Raji (cell line): ENCODE results near the gene CACNA1I.

ENCODE experiments used
- POLR2A ChIP-seq: IDR thresholded peaks from 2 replicates; pipeline ENCODE4 v1.6.1; 2011; ENCODE audit warnings: low read depth, low read length, control low read depth; ENCODE audit not compliant: insufficient read depth

CACNA1I gene

DNA sequence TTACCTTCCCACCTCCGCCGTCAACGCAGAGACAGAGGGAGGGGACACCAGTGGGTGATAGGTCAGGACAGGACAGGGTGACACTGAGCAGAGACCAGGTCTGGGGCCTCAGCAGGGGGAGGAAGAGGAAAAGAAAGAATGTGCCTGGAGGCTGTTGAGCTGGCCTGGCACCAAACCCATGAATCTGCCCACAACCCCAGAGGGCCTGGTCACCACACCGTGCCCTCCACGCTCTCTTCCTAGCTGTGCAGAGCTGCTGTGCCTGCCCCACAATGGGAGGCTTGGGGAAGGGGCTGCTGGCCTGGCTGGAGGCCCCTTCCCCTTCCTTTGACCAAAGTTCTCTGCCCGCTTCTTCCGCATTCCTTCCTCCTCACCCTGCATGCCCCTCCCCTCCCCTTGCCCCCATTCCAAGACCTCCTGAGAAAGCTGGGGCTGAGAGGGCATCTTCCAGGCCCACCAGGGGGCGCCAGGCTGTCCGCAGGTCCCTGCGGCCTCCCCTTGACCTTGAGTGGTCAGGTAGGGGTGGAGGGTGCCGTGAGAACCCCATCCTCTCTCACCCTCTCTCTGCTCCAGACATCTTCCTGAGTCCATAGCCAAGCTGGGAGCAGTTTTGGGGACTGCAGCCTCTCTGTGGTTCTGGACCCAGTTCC, 11.0 kb upstream of the CACNA1I start:
- no peak for TF ChIP-seq POLR2A

DNA sequence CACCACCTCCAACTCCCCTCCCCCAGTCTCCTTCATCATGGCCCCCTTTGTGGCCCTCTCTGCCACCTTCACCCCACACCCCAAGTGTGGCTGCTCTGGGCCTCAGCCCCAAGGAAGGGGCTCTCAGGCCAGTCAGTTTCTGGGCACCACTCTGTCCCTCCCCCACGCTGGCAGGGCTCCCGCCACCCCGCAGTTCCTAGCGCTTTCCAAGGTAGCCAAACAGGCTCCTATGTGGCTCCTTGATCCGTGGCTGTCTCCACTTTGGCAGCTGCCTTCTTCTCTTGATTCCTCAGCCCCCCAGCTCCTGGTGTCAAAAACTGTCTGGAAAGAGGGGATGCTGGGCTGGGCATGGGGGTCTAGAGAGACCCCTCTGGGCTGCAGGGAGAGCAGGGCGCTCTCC, 10.4 kb upstream of the CACNA1I start:
- TF ChIP-seq POLR2A: no peak

DNA sequence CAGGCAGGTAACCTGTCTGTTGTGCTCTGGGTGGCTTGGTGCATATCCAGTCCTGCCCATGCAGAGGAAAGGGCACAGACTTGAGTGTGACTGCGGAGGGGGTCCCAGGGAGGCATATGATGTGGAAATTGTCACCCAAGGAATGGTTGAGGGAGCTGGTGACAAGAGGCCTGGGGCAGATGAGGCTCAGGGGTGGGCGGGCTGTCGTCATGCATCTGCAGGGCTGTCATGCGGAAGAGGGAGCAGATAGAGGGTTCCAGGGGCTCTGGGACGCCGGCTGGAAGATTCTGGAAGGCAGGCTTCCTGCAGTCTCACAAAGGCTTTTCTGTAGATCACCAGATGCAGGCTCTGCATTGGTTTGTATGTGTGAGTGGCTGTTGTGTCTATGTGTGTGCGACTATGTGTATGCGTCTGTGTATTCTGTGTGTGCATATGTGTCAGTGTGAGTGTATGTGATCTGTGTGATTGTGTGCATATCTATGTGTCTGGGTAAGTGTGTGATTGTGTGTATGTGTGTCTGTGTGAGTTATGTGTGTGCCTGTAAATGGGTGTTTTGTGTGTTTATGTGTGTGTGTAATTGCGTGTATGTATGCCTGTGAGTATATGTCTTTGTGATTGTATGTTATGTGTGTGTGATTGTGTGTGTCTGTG, 7.6 kb upstream of the CACNA1I start:
- no peak for TF ChIP-seq POLR2A

DNA sequence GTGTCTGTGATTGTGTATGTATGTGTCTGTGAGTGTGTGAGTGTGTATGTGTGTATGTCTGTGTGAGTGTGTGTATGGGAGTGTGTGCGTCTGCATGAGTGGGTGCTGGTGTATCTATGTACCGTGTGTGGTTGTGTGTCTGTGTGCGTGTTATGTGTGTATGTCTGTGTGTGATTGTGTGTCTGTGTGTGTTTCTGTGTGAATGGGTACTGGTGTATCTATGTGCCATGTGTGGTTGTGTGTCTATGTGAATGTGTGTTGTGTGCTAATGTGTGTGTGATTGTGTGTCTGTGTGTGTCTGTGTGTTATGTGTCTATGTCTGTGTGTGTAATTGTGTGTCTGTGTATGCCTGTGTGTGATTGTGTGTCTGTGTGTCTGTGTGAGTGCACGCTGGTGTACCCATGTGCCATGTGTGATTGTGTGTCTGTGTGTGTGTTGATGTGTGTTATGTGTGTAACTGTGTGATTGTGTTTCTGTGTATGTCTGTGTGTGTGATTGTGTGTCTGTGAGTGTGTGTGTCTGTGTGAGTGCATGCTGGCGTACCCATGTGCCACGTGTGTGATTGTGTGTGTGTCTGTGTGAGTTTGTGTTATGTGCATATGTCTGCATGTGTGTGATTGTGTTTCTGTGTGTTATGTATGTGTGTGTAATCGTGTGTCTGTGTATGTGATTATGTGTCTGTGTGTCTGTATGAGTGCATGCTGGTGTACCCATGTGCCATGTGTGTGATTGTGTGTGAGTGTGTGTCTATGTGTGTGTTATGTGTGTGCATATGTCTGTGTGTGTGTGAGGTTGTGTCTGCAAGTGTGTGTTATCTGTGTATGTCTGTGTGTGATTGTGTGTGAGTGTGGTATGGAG, 6.8 kb upstream of the CACNA1I start:
- TF ChIP-seq POLR2A: no peak

DNA sequence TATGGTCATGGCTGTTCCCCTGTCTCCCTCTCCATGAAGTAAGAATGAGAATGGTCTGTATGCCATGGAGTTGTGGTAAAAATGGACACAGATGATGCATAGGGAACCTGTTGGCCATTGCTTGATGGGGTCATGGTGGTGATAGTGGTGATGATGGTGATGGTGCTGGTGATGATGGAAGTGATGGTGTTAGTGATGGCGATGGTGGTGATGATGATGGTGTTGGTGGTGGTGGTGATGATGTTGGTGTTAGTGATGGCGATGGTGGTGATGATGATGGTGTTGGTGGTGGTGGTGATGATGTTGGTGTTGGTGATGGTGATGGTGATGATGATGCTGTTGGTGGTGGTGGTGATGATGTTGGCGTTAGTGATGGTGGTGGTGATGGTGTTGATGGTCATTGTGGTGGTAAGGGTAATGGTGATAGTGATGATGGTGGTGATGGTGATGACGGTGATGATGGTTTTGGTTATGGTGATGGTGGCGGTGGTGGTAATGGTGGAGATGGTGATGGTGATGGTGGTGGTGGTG, 5.1 kb upstream of the CACNA1I start:
- no peak for TF ChIP-seq POLR2A

DNA sequence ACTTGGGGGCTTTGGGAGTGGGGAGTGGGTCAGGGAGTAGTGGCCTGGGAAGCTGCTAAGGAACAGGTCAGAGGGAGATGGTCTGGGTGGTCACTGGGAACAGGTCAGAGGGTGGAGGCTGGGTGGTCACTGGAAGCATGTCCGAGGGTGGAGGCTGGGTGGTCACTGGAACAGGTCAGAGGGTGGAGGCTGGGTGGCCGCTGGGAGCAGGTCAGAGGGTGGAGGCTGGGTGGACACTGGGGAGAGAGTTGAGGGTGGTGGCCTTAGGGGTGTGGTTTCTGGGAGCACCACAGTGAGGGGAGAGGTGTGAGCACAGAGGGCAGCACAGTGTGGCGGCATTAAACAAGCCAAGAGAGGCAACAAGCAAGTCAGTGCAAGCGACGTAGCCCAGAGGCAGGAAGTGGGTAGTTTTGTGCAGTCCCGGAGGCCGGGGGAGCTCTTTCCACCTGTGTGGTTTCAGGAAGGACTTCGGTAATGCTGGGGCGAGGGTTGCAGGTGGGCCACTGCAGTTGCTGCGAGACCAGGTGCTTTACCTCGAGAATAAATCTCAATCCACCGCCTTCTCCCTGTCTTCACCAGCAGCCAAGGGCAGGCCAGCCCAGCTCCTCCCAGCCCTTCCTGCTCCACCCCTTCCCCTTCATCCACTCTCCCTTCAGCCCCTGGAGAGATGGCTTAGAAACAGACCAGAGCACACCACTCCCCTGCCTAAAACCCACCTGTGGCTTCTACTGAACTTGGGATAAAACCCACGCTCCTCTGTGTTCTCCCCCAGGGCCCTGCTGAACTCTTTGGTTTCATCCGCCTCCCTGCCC, 3.2 kb upstream of the CACNA1I start:
- no peak for TF ChIP-seq POLR2A

DNA sequence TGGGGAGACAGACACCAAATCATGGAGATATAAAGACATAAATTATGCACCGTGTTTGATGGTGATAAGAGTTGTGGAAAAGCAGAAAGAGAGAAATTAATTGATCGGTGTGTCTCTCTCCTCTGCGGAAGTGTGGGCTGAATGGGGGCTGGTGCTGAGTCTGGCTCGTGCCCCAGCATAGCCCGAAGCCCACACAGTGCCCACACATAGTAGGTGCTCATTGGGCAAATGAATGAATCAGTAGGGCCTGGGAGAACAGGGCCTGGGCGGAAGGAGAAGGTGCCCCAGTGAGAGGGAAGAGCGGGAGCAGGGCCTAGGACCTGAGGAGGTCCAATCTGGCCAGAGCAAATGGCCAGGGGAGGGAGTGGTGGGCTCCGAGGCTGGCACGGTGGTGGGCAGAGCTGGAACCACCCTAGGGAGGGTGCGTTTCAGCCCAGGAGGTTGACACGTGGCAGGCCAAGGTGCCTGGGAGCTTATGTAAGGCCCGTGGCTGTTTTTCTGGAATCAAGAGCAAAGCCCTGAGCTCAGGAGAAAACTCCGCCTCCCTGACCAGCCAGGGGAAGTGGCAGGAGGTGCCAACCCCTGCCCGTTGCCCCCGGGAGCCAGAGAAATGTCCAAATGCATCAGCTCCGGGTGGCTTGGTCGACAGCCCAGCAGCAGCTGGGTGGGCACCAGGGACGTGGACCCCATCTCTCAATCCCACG, 2.1 kb upstream of the CACNA1I start:
- TF ChIP-seq POLR2A: no peak

DNA sequence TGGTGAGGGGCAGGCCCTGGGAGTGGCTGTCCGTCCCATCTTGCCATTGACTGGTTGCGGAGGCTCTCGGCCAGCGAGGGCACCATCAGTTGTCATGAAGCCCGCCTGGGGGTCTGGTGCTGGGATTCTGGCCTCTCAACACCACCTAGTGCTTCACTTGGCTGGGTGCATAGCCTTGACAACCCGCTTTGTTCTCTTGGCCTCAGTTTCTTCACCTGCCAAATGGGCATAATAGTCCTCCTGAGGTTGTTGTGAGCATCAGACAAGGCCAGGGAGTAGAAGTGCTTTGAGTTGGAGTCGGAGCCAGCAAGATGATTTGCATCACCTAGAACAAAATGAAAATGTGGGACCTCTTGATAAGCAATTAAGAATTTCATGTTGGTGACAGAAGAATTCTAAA, 1.5 kb upstream of the CACNA1I start:
- no peak for TF ChIP-seq POLR2A

DNA sequence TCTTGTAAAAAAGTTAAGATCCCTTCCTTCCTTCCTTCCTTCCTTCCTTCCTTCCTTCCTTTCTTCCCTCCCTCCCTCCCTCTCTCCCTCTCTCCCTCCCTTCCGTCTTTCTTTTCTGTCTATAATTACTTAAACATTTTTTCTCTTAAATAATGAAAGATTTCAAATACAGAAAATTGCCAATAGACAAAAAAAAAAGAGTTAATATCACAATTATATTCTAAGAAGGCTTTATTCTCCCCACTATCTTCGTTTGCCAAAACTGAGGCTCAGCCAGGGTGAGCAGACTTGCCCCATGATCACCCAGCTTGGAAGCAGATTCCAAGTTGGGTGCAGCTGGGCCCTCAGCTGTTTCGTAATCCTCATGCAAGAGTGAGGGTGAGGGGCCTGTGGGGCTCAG, 327 bp upstream of the CACNA1I start:
- no peak for TF ChIP-seq POLR2A

DNA sequence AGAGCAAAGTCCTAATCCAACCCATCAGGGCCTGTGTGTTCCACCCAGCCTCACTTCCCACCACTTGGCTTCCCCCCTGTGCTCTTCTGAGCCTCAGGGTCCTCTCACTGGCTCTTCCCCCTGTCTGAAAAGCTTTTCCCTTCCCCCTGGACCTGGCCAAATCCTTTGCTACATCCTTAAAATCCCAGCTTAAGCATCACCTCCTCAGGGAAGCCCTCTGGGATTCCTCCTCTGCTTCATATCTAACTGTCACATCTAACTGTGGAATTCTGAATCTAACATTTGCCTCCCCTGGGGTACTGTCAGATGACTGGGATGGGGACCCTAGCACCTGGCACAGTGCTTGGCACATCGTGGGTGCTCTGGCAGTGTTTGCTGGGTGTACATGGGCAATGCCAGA, 985 bp downstream of the CACNA1I start:
- TF ChIP-seq POLR2A: no peak

DNA sequence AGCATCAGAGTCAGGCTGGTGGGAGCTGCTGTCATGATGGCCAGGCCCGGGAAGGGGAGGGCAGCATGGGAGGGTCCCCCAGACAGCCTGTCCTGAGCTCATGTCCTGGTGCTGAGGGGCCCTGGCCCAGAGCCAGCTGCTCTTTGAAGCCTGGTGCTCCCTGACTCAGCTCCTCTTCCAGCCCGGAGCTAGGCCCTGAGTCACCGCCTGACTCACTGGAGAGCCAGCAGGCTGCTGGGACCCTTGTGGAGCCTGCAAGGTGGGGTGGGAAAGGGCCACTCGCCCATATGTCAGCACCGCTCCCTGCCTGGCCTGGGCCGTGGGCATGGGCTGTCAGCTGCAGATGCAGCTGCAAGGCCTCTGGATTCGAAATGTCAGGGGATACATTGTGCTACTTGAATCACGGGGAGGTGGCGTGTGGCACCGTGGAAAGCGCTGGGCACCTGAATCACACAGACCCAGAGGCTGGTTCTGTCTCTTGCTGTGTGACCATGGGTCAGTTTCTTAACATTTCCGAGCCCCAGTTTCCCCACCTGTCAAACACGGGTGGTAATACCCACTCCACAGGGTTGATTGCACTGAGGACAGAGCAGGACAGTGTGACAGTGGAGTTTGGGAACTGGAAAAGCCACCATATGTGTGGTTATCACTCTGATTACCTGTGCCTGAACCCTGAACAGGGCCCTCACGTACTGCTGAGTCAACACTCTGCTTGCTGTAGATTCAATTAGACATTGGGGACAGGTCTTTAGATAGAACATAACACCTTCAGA, 4.4 kb downstream of the CACNA1I start:
- no peak for TF ChIP-seq POLR2A

DNA sequence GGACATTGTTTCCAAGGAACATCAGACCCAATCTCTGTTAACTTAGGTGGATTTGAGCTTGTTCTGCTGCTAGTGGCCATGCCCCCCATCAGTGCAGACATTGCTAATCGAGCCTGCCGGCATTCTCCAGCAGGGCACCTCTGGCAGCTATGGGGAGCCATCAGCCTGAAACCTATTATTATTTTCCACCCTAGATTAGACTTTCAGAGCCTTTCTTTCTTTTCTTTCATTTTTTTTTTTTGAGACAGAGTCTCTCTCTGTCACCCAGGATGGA, 4.9 kb downstream of the CACNA1I start:
- TF ChIP-seq POLR2A: no peak

DNA sequence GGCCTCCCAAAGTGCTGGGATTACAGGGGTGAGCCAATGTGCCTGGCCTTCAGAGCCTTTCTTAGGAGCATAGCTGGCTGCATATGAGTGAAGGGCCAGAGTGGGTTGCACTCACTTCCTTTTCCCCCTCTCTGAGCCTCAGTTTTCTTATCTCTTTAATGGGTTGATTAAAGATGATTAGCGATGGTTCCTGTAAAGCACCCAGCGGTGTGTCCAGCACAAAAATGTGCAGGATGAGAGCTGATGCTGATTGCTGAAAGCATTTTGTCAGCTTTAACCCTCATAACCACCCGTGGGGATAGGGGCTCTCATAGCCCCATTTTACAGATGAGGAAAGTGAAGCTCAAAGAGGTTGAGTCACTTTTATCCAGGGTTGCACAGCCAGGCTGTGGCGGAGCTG, 5.5 kb downstream of the CACNA1I start:
- no peak for TF ChIP-seq POLR2A

DNA sequence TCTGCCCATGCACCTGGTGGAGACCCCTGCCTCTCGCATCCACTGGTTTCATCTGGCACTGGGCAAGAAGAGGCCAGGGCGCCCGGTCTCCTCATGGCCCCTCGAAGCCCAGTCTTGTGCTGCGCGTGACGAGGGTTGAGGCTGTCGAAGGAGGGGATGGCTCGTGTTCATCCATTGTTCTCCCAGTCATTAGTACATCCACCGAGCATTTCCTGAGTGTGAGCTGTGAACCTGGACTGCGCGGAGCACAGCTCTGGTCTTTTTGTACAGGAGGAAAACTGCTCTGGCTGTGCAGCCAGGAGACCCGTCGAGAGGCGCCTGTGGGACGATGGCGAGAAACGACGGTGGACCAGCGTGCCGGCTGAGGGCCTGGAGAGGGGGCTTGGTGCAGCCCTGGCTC, 6.8 kb downstream of the CACNA1I start:
- TF ChIP-seq POLR2A: no peak
